Caco-2 (cell line): ENCODE measurements around the gene MUC3A. TPM values are rescaled to one million over a fixed set of nuclear protein-coding genes. Genes with fewer than 3 reads are reported as not detected.

ENCODE experiments used
- BruUV-seq: library from RNA; stranded (reverse); fragments of 400-500 nt; replicated peaks from 2 replicates; lab custom pipeline; 2021; lab: Mats Ljungman, UMichigan
- CTCF ChIA-PET: fragments of 300-600 bp; sonication (Branson Sonifier 250); formaldehyde crosslinking; loops from one replicate; lab custom pipeline; 2022; ENCODE audit warnings: antibody characterized with exemption; lab: Charles Lee
- POLR2A ChIA-PET: fragments of 300-600 bp; sonication (Branson Sonifier 250); formaldehyde crosslinking; loops from one replicate; lab custom pipeline; 2022; ENCODE audit warnings: antibody characterized with exemption; lab: Charles Lee
- DNase-seq, 2 experiments: peaks; one replicate each; pipeline versions ENCODE4 v3.0.0 to v3.0.0-alpha.2; 2020 to 2022
- H3K27me3 ChIP-seq: replicated peaks from 2 replicates; pipeline ENCODE4 v1.6.0; 2011; ENCODE audit warnings: low read length; ENCODE audit not compliant: control insufficient read depth, insufficient read depth
- H3K36me3 ChIP-seq: 2 replicates; pipeline ENCODE4 v1.5.1; 2011; ENCODE audit warnings: low read length; ENCODE audit not compliant: control insufficient read depth, insufficient read depth
- H3K4me1 ChIP-seq: fragments of 250-450 bp; sonication (Bioruptor Pico); 2 replicates; pipeline ENCODE4 v1.5.1; 2020; ENCODE audit warnings: mild to moderate bottlenecking
- H3K4me3 ChIP-seq: 2 replicates; pipeline ENCODE4 v1.5.1; 2011; ENCODE audit warnings: low read depth, mild to moderate bottlenecking, control low read depth, low read length
- H3K9me3 ChIP-seq: fragments of 250-450 bp; sonication (Bioruptor Pico); 2 replicates; pipeline ENCODE4 v1.5.1; 2020; ENCODE audit warnings: mild to moderate bottlenecking, moderate library complexity
- H3K27ac Mint-ChIP-seq: one replicate; pipeline ENCODE4 v1.8.0; 2022; ENCODE audit warnings: mixed read lengths; ENCODE audit not compliant: unreplicated experiment
- H3K27me3 Mint-ChIP-seq: one replicate; pipeline ENCODE4 v1.8.0; 2022; ENCODE audit warnings: mixed read lengths; ENCODE audit not compliant: insufficient read depth, unreplicated experiment
- H3K36me3 Mint-ChIP-seq: one replicate; pipeline ENCODE4 v1.8.0; 2022; ENCODE audit warnings: mild to moderate bottlenecking, mixed read lengths; ENCODE audit not compliant: insufficient read depth, unreplicated experiment
- H3K4me1 Mint-ChIP-seq: one replicate; pipeline ENCODE4 v1.8.0; 2022; ENCODE audit warnings: low read depth, mixed read lengths; ENCODE audit not compliant: unreplicated experiment
- H3K4me3 Mint-ChIP-seq: one replicate; pipeline ENCODE4 v1.8.0; 2022; ENCODE audit warnings: mild to moderate bottlenecking, moderate library complexity, mixed read lengths; ENCODE audit not compliant: unreplicated experiment
- H3K9me3 Mint-ChIP-seq: one replicate; pipeline ENCODE4 v1.8.0; 2022; ENCODE audit warnings: mixed read lengths; ENCODE audit not compliant: unreplicated experiment
- intact Hi-C: fragments of 100-400 bp; cut with micrococcal nuclease; formaldehyde crosslinking; loops from one replicate; pipeline ENCODE4 v1.10.0; 2022; ENCODE audit not compliant: unreplicated experiment
- total RNA-seq: library from RNA; stranded (reverse); gene quantifications from 2 replicates; pipeline ENCODE4 v1.2.3, GENCODE V29; 2022
- TF ChIP-seq, protein P1 (sequence below), 2 experiments: fragments of 200-600 bp in 1 of 2; IDR thresholded peaks; 1 replicate in 1 of 2; 2 replicates in 1 of 2; pipeline versions ENCODE4 v1.5.1 to v1.8.0; 2011 to 2022; ENCODE audit warnings: antibody characterized with exemption in 1 of 2, control low read depth in 1 of 2, inconsistent platforms in 1 of 2, low read depth in 1 of 2, low read length in 1 of 2, mild to moderate bottlenecking in 1 of 2, moderate library complexity in 1 of 2; ENCODE audit not compliant: insufficient read depth in 1 of 2, severe bottlenecking in 1 of 2, unreplicated experiment in 1 of 2

The MUC3A gene
- total RNA-seq, 1 experiment from 2014 or later = 25.1 TPM

- no peaks in the 10 kb centered on the region for H3K36me3 ChIP-seq
- Mint-ChIP-seq H3K9me3 (peaks cover under 1% of the 10 kb centered on the region), H3K27me3 (peaks cover 5% of the 10 kb centered on the region), H3K4me1 (peaks cover 23% of the 10 kb centered on the region), H3K4me3 (no peak overlapping the region), H3K36me3 (peaks cover 12% of the 10 kb centered on the region), H3K27ac (no peak overlapping the region)
- no peaks in the 10 kb centered on the region for H3K27me3 ChIP-seq
- H3K4me3 ChIP-seq = no peak overlapping the region
- no peaks in the 10 kb centered on the region; the same call in 1 of the 2 replicates for H3K9me3 ChIP-seq
- H3K4me1 ChIP-seq = peaks cover 16% of the 10 kb centered on the region
- DNase-seq = no peak
- POLR2A ChIA-PET = no interaction called here
- TF ChIP-seq, protein P1, sequence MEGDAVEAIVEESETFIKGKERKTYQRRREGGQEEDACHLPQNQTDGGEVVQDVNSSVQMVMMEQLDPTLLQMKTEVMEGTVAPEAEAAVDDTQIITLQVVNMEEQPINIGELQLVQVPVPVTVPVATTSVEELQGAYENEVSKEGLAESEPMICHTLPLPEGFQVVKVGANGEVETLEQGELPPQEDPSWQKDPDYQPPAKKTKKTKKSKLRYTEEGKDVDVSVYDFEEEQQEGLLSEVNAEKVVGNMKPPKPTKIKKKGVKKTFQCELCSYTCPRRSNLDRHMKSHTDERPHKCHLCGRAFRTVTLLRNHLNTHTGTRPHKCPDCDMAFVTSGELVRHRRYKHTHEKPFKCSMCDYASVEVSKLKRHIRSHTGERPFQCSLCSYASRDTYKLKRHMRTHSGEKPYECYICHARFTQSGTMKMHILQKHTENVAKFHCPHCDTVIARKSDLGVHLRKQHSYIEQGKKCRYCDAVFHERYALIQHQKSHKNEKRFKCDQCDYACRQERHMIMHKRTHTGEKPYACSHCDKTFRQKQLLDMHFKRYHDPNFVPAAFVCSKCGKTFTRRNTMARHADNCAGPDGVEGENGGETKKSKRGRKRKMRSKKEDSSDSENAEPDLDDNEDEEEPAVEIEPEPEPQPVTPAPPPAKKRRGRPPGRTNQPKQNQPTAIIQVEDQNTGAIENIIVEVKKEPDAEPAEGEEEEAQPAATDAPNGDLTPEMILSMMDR (IDR thresholded peaks at IDR 0.05; ENCODE audit: insufficient read depth in 1 of 2, low read depth in 1 of 2, low read length in 1 of 2, severe bottlenecking in 1 of 2, unreplicated experiment in 1 of 2) = no peak
- intact Hi-C loops = loop anchor here (5.0 kb wide), 1 partner anchor 109 kb away; no protein-coding TSS in a partner anchor
- CTCF ChIA-PET = no interaction called here
- BruUV-seq = no TSS peak
These were observed 19.3 kb downstream of the MUC3A start for GRCh38 chr7:100968650-100969049.

DNA sequence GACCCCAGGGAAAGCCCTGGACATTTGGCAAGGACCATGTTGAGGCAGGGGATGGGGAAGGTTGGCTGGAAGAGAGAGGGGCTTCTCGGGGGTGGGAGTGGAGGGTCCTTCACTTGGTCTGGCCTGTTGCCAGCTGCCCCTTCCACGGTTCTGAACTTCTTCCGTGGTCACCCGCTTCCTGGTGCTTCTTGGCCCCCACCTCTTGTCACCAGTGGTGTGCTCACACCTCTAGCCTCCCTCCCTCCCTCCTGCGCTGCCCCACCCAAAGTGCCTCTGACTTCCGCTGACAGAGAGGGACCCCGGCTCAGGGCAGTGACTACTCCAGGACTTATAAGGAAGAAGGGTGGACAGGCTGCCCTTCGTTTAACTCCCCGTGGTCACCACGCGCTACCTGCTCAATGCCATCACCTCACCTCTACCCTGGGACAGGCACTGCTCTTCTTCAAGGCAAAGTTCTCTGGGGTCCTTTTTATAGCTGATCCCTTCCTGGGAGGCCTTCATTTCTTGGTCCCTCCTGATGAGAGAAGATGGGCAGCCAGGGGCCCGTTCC lies 19.8 kb downstream of the MUC3A start, which contains the start of gene MUC12:
TSS of gene MUC12 (plus strand) at position 500 of the 550 bp plus-strand sequence. CDS start 58 bp downstream, outside the sequence.
- Histone ChIP-seq H3K4me3 (no peak within 1 kb of the TSS), H3K4me1 (peaks cover 21% of the 10 kb centered on the region), H3K27me3 (no peaks in the 10 kb centered on the region), H3K36me3 (no peaks in the 10 kb centered on the region), H3K9me3 (peaks cover 3% of the 10 kb centered on the region)
- intact Hi-C loops = loop anchor here (5.0 kb wide), 1 partner anchor 108 kb away; no protein-coding TSS in a partner anchor
- TF ChIP-seq, protein P1 (IDR thresholded peaks at IDR 0.05; ENCODE audit: insufficient read depth in 1 of 2, low read depth in 1 of 2, low read length in 1 of 2, severe bottlenecking in 1 of 2, unreplicated experiment in 1 of 2) = no peak
- peaks cover 16% of the 10 kb centered on the region for H3K36me3 Mint-ChIP-seq
- no peak within 1 kb of the TSS for H3K4me3 Mint-ChIP-seq
- no peak within 1 kb of the TSS for H3K27ac Mint-ChIP-seq
- peaks cover 5% of the 10 kb centered on the region for H3K27me3 Mint-ChIP-seq
- DNase-seq = no peak
- CTCF ChIA-PET = no interaction called here
- no TSS peak for BruUV-seq
- POLR2A ChIA-PET = no interaction called here
- peaks cover 23% of the 10 kb centered on the region for H3K4me1 Mint-ChIP-seq
- peaks cover 5% of the 10 kb centered on the region for H3K9me3 Mint-ChIP-seq

- Mint-ChIP-seq H3K4me1 (peaks cover 14% of the 10 kb centered on the region), H3K9me3 (peaks cover 10% of the 10 kb centered on the region), H3K36me3 (peaks cover 13% of the 10 kb centered on the region), H3K27me3 (peaks cover 5% of the 10 kb centered on the region), H3K4me3 (no peak overlapping the region), H3K27ac (no peak overlapping the region)
- H3K9me3 ChIP-seq = peaks cover 16% of the 10 kb centered on the region
- intact Hi-C loops = no loop called here
- peaks cover 19% of the 10 kb centered on the region for H3K4me1 ChIP-seq
- H3K4me3 ChIP-seq = no peak overlapping the region
- no peaks in the 10 kb centered on the region for H3K36me3 ChIP-seq
- no peak for DNase-seq
- ChIA-PET CTCF (interaction anchor here (0.6 kb wide), 1 partner anchor 91 kb away, joined by 3 read pairs; no protein-coding TSS in a partner anchor), POLR2A (no interaction called here)
- no TSS peak for BruUV-seq
- H3K27me3 ChIP-seq = no peaks in the 10 kb centered on the region
- TF ChIP-seq, protein P1 (IDR thresholded peaks at IDR 0.05; ENCODE audit: insufficient read depth in 1 of 2, low read depth in 1 of 2, low read length in 1 of 2, severe bottlenecking in 1 of 2, unreplicated experiment in 1 of 2) = no peak
These were observed 22.0 kb downstream of the MUC3A start for GRCh38 chr7:100971111-100972001.
